Transverse colon (tissue), 4 donors: ENCODE data around the gene SPDYE2. TPM values are rescaled to one million over a fixed set of nuclear protein-coding genes. Genes with fewer than 3 reads are reported as not detected.

Source experiments
- total RNA-seq, 4 donors: library from RNA; depleted of rRNA; stranded (reverse); fragments of >200 nt; gene quantifications; one replicate each; pipeline ENCODE4 v1.1.0, GENCODE V29; 2016

The SPDYE2 gene
- total RNA-seq, 4 donors from 2014 or later: not detected

Other genes with a start within 250 kb of the SPDYE2 start
- not detected for gene SPDYE6, start 194.8 kb upstream of the SPDYE2 start, total RNA-seq
- 10 to 100 TPM; 24.8 to 97.3 (median 33.6) TPM for gene PRKRIP1, start 154.9 kb upstream of the SPDYE2 start, total RNA-seq
- 10 to 100 TPM in 2 of 4 donors, 1 to 10 TPM in 2; 3.1 to 99.9 (median 11.0) TPM for gene ORAI2, start 117.7 kb upstream of the SPDYE2 start, total RNA-seq
- gene ALKBH4, start 86.4 kb upstream of the SPDYE2 start, total RNA-seq: 10 to 100 TPM in 2 of 4 donors, 1 to 10 TPM in 2; 1.8 to 21.3 (median 14.0) TPM
- 10 to 100 TPM; 15.7 to 45.6 (median 18.4) TPM for gene LRWD1, start 86.2 kb upstream of the SPDYE2 start, total RNA-seq
- gene POLR2J, start 72.3 kb upstream of the SPDYE2 start, total RNA-seq: 10 to 100 TPM in 2 of 4 donors, 1 to 10 TPM in 2; 5.4 to 30.3 (median 15.0) TPM
- 10 to 100 TPM; 10.9 to 41.9 (median 19.8) TPM for gene RASA4B, start 33.4 kb upstream of the SPDYE2 start, total RNA-seq
- gene UPK3BL2, start 7.5 kb upstream of the SPDYE2 start, total RNA-seq: 100 to 1,000 TPM in 1 of 4 donors, 10 to 100 TPM in 2, 1 to 10 TPM in 1; 7.8 to 116 (median 30.4) TPM
- 10 to 100 TPM; 29.8 to 51.3 (median 34.2) TPM for gene POLR2J3, start 21.4 kb downstream of the SPDYE2 start, total RNA-seq
- gene RASA4, start 65.5 kb downstream of the SPDYE2 start, total RNA-seq: 10 to 100 TPM; 10.9 to 97.3 (median 30.7) TPM
- 10 to 100 TPM; 20.2 to 92.0 (median 48.2) TPM for gene UPK3BL1, start 91.6 kb downstream of the SPDYE2 start, total RNA-seq
- gene SPDYE2B, start 99.1 kb downstream of the SPDYE2 start, total RNA-seq: not detected
- 1 to 10 TPM; 1.1 to 6.7 (median 5.2) TPM for gene POLR2J2, start 120.4 kb downstream of the SPDYE2 start, total RNA-seq
- 10 to 100 TPM; 12.7 to 20.2 (median 17.4) TPM for gene FAM185A, start 197.8 kb downstream of the SPDYE2 start, total RNA-seq